WTC11 (cell line): ENCODE results near the gene KRI1. TPM values are rescaled to one million over a fixed set of nuclear protein-coding genes. Genes with fewer than 3 reads are reported as not detected.

Experiments
- ATAC-seq: fragments of 200-7000 bp; cut with Tn5 transposase; 2 replicates; pipeline ENCODE4 v1.10.0; 2021; ENCODE audit warnings: mild to moderate bottlenecking, moderate library complexity
- CTCF ChIA-PET: fragments of 300-600 bp; sonication (Branson Sonifier 250); formaldehyde crosslinking; loops from one replicate; lab custom pipeline; 2021; ENCODE audit warnings: antibody characterized with exemption; lab: Charles Lee
- POLR2A ChIA-PET: fragments of 350-600 bp; sonication (Branson Sonifier 250); formaldehyde crosslinking; loops from one replicate; lab custom pipeline; 2021; ENCODE audit warnings: antibody characterized with exemption; lab: Charles Lee
- DNase-seq: peaks from one replicate; pipeline ENCODE4 v3.0.0; 2021; ENCODE audit warnings: low spot score
- H3K27ac Mint-ChIP-seq: 2 replicates; pipeline ENCODE4 v1.8.0; 2021; ENCODE audit warnings: mixed read lengths
- H3K27me3 Mint-ChIP-seq: 2 replicates; pipeline ENCODE4 v1.8.0; 2021; ENCODE audit warnings: low read depth, mild to moderate bottlenecking, moderate library complexity, mixed read lengths
- H3K36me3 Mint-ChIP-seq: 2 replicates; pipeline ENCODE4 v1.8.0; 2021; ENCODE audit warnings: mixed read lengths
- H3K4me1 Mint-ChIP-seq: 2 replicates; pipeline ENCODE4 v1.8.0; 2022; ENCODE audit warnings: mixed read lengths
- H3K4me3 Mint-ChIP-seq: 2 replicates; pipeline ENCODE4 v1.8.0; 2021; ENCODE audit warnings: mild to moderate bottlenecking, moderate library complexity, mixed read lengths
- H3K9me3 Mint-ChIP-seq: 2 replicates; pipeline ENCODE4 v1.8.0; 2021; ENCODE audit warnings: mixed read lengths
- EMX1 ChIP-seq: fragments of 250-450 bp; sonication (Bioruptor Pico); IDR thresholded peaks from 2 replicates; pipeline ENCODE4 v1.8.0; 2021; ENCODE audit warnings: mild to moderate bottlenecking
- ESRRA ChIP-seq: sonication (generic); formaldehyde crosslinking; IDR thresholded peaks from 2 replicates; pipeline ENCODE4 v1.8.1; 2022; ENCODE audit warnings: mild to moderate bottlenecking, missing genetic modification reagents, borderline replicate concordance
- FOXP1 ChIP-seq: sonication (generic); formaldehyde crosslinking; IDR thresholded peaks from 2 replicates; pipeline ENCODE4 v1.8.0; 2022; ENCODE audit warnings: missing genetic modification reagents, mild to moderate bottlenecking, moderate library complexity, borderline replicate concordance
- MXD4 ChIP-seq: fragments of 250-450 bp; sonication (Bioruptor Pico); IDR thresholded peaks from 2 replicates; pipeline ENCODE4 v1.8.0; 2021; ENCODE audit warnings: mild to moderate bottlenecking, moderate library complexity, borderline replicate concordance
- NFATC4 ChIP-seq: fragments of 250-450 bp; sonication (Bioruptor Pico); IDR thresholded peaks from 2 replicates; pipeline ENCODE4 v1.9.0; 2021; ENCODE audit warnings: mild to moderate bottlenecking
- RELA ChIP-seq: sonication (generic); formaldehyde crosslinking; IDR thresholded peaks from 2 replicates; pipeline ENCODE4 v1.8.1; 2022; ENCODE audit warnings: missing genetic modification reagents, mild to moderate bottlenecking, borderline replicate concordance
- SP1 ChIP-seq: sonication (generic); formaldehyde crosslinking; conservative IDR thresholded peaks from 2 replicates; pipeline ENCODE4 v1.8.1; 2022; ENCODE audit warnings: missing genetic modification reagents
- ZNF138 ChIP-seq: sonication (generic); formaldehyde crosslinking; conservative IDR thresholded peaks from 2 replicates; pipeline ENCODE4 v1.8.1; 2022; ENCODE audit warnings: mild to moderate bottlenecking, moderate library complexity, missing genetic modification reagents
- ZNF219 ChIP-seq: sonication (generic); formaldehyde crosslinking; IDR thresholded peaks from 2 replicates; pipeline ENCODE4 v1.8.0; 2023; ENCODE audit warnings: missing genetic modification reagents, mild to moderate bottlenecking, borderline replicate concordance
- ZNF263 ChIP-seq: sonication (generic); formaldehyde crosslinking; IDR thresholded peaks from 2 replicates; pipeline ENCODE4 v1.8.1; 2022; ENCODE audit warnings: low read depth, mild to moderate bottlenecking, moderate library complexity, missing genetic modification reagents
- ZNF317 ChIP-seq: sonication (generic); formaldehyde crosslinking; IDR thresholded peaks from 2 replicates; pipeline ENCODE4 v1.8.1; 2023; ENCODE audit warnings: low read depth, mild to moderate bottlenecking, moderate library complexity, missing genetic modification reagents, borderline replicate concordance
- ZNF416 ChIP-seq: fragments of 250-450 bp; sonication (Bioruptor Pico); IDR thresholded peaks from 2 replicates; pipeline ENCODE4 v1.9.0; 2021; ENCODE audit warnings: mild to moderate bottlenecking, inconsistent platforms
- ZNF671 ChIP-seq: fragments of 250-450 bp; sonication (Bioruptor Pico); IDR thresholded peaks from 2 replicates; pipeline ENCODE4 v1.8.0; 2021; ENCODE audit warnings: mild to moderate bottlenecking
- total RNA-seq: library from RNA; stranded (reverse); gene quantifications from 3 replicates; pipeline ENCODE4 v1.2.3, GENCODE V29; 2021
- TF ChIP-seq, protein P1 (sequence below): sonication (generic); formaldehyde crosslinking; IDR thresholded peaks from 2 replicates; pipeline ENCODE4 v1.8.1; 2023; ENCODE audit warnings: mild to moderate bottlenecking, missing genetic modification reagents, borderline replicate concordance
- TF ChIP-seq, protein P2 (sequence below): sonication (generic); formaldehyde crosslinking; IDR thresholded peaks from 2 replicates; pipeline ENCODE4 v1.8.1; 2022; ENCODE audit warnings: low read depth, mild to moderate bottlenecking, moderate library complexity, missing genetic modification reagents, borderline replicate concordance
- TF ChIP-seq, protein P3 (sequence below): fragments of 250-450 bp; sonication (Bioruptor Pico); conservative IDR thresholded peaks from 2 replicates; pipeline ENCODE4 v1.9.0; 2021; ENCODE audit warnings: mild to moderate bottlenecking
- TF ChIP-seq, protein P4 (sequence below): sonication (generic); formaldehyde crosslinking; conservative IDR thresholded peaks from 2 replicates; pipeline ENCODE4 v1.8.1; 2022; ENCODE audit warnings: mild to moderate bottlenecking, missing genetic modification reagents
- TF ChIP-seq, protein P5 (sequence below): fragments of 250-450 bp; sonication (Bioruptor Pico); IDR thresholded peaks from 2 replicates; pipeline ENCODE4 v1.9.0; 2021; ENCODE audit warnings: moderate library complexity, mild to moderate bottlenecking, inconsistent platforms, borderline replicate concordance
- TF ChIP-seq, protein P6 (sequence below): sonication (generic); formaldehyde crosslinking; IDR thresholded peaks from 2 replicates; pipeline ENCODE4 v1.8.1; 2023; ENCODE audit warnings: mild to moderate bottlenecking, missing genetic modification reagents, moderate library complexity

KRI1 gene
- total RNA-seq, 1 experiment from 2014 or later = 43.6 TPM

DNA sequence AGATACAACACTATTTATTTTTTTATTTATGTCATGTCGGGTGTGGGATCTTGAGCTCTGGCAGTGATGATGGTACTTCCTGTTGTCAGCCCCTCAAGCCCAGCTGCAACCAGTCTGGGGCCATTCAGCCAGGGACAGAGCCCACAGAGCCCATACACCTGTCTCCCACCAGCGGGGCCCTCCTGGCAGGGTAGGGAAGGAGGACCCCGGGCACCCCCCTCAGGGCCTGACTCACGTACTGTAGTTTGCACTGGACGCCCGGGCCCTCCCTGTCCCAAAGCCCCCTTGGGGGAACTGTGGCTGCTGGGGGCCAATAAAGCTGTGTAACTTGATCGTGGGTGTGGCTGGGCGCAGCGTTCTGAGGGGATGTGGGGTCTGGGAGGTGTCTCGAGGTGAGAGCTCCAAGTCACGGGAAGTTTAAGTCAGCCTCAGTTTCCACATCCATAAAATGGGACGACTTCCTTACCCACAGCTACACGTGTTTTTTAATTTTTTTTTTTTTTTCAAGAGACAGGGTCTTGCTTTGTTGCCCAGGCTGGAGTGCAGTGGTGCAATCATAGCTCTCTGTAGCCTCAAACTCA is 12.6 kb downstream of the KRI1 start:
- Mint-ChIP-seq H3K4me1 (no peaks in the 10 kb centered on the region), H3K36me3 (peaks cover 55% of the 10 kb centered on the region), H3K27ac (no peak overlapping the region), H3K27me3 (no peaks in the 10 kb centered on the region), H3K9me3 (no peaks in the 10 kb centered on the region), H3K4me3 (no peak overlapping the region)
- TF ChIP-seq, protein P1, sequence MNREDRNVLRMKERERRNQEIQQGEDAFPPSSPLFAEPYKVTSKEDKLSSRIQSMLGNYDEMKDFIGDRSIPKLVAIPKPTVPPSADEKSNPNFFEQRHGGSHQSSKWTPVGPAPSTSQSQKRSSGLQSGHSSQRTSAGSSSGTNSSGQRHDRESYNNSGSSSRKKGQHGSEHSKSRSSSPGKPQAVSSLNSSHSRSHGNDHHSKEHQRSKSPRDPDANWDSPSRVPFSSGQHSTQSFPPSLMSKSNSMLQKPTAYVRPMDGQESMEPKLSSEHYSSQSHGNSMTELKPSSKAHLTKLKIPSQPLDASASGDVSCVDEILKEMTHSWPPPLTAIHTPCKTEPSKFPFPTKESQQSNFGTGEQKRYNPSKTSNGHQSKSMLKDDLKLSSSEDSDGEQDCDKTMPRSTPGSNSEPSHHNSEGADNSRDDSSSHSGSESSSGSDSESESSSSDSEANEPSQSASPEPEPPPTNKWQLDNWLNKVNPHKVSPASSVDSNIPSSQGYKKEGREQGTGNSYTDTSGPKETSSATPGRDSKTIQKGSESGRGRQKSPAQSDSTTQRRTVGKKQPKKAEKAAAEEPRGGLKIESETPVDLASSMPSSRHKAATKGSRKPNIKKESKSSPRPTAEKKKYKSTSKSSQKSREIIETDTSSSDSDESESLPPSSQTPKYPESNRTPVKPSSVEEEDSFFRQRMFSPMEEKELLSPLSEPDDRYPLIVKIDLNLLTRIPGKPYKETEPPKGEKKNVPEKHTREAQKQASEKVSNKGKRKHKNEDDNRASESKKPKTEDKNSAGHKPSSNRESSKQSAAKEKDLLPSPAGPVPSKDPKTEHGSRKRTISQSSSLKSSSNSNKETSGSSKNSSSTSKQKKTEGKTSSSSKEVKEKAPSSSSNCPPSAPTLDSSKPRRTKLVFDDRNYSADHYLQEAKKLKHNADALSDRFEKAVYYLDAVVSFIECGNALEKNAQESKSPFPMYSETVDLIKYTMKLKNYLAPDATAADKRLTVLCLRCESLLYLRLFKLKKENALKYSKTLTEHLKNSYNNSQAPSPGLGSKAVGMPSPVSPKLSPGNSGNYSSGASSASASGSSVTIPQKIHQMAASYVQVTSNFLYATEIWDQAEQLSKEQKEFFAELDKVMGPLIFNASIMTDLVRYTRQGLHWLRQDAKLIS (CRISPR knock-in tag) = no peak
- TF ChIP-seq FOXP1 (CRISPR knock-in tag) (no peak), ZNF219 (CRISPR knock-in tag) (no peak), ZNF416 (no peak), ZNF138 (CRISPR knock-in tag) (no peak), EMX1 (CRISPR knock-in tag) (no peak), ZNF263 (no peak), NFATC4 (CRISPR knock-in tag) (no peak), RELA (CRISPR knock-in tag) (no peak), ZNF317 (CRISPR knock-in tag) (no peak), MXD4 (CRISPR knock-in tag) (no peak), ZNF671 (CRISPR knock-in tag) (no peak), SP1 (no peak), ESRRA (CRISPR knock-in tag) (no peak)
- TF ChIP-seq, protein P2, sequence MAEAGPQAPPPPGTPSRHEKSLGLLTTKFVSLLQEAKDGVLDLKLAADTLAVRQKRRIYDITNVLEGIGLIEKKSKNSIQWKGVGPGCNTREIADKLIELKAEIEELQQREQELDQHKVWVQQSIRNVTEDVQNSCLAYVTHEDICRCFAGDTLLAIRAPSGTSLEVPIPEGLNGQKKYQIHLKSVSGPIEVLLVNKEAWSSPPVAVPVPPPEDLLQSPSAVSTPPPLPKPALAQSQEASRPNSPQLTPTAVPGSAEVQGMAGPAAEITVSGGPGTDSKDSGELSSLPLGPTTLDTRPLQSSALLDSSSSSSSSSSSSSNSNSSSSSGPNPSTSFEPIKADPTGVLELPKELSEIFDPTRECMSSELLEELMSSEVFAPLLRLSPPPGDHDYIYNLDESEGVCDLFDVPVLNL (CRISPR knock-in tag) = no peak
- TF ChIP-seq, protein P3, sequence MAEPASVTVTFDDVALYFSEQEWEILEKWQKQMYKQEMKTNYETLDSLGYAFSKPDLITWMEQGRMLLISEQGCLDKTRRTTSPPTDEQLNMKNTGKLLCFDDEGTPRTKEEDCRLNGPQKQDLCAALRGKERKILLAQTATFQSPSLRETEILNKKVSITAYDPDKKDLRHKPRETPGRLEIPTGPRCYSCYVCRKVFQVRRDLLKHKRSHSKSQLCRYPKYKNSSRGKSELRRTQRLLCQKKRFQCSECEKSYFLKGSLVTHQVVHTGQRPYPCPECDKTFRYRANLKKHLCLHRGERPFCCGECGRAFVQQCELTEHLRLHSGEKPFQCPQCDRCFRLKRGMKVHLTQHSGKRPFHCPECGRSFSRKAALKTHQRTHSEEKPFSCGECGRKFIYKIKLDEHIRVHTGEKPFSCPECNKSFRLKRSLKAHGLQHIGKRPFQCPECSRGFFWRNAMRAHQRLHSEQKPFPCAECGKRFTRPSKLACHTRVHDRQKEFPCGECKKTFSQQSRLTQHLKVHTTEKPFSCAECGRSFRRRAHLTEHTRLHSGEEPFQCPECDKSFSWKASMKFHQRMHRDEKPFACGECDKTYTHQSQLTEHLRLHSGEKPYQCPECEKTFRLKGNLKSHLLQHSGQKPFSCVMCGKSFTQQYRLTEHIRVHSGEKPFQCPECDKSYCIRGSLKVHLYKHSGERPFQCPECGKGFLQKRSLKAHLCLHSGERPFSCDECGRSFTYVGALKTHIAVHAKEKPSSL (CRISPR knock-in tag) = no peak
- TF ChIP-seq, protein P4, sequence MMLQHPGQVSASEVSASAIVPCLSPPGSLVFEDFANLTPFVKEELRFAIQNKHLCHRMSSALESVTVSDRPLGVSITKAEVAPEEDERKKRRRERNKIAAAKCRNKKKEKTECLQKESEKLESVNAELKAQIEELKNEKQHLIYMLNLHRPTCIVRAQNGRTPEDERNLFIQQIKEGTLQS (CRISPR knock-in tag) = no peak
- TF ChIP-seq, protein P5, sequence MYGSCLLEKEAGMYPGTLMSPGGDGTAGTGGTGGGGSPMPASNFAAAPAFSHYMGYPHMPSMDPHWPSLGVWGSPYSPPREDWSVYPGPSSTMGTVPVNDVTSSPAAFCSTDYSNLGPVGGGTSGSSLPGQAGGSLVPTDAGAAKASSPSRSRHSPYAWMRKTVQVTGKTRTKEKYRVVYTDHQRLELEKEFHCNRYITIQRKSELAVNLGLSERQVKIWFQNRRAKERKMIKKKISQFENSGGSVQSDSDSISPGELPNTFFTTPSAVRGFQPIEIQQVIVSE = no peak
- TF ChIP-seq, protein P6, sequence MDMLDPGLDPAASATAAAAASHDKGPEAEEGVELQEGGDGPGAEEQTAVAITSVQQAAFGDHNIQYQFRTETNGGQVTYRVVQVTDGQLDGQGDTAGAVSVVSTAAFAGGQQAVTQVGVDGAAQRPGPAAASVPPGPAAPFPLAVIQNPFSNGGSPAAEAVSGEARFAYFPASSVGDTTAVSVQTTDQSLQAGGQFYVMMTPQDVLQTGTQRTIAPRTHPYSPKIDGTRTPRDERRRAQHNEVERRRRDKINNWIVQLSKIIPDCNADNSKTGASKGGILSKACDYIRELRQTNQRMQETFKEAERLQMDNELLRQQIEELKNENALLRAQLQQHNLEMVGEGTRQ (CRISPR knock-in tag) = no peak
- DNase-seq (no peak), ATAC-seq (no peak)
- POLR2A ChIA-PET = interaction anchor here (0.6 to 1.2 kb wide), 4 partner anchors 13 to 143 kb away, joined by 3 to 6 read pairs (median 4); partner anchors contain the start of genes KRI1 and SLC44A2
- CTCF ChIA-PET = interaction anchor here (0.6 to 3.7 kb wide), 16 partner anchors 9 to 199 kb away, joined by 3 to 27 read pairs (median 6); partner anchors contain the start of genes ATG4D and QTRT1
